Measurements from ENCODE around the gene RASGRF2.

GRCh38 chr5:80988419-80988935 lies 28.3 kb downstream of the RASGRF2 start:
- TF ChIP-seq EP300 (IDR thresholded peaks at IDR 0.05; ENCODE audit: borderline replicate concordance) (no peak), REST (IDR thresholded peaks at IDR 0.05; ENCODE audit: low read depth) (no peak), TCF12 (IDR thresholded peaks at IDR 0.05; ENCODE audit: low read depth) (no peak), TAF1 (IDR thresholded peaks at IDR 0.05; ENCODE audit: low read depth) (no peak), ZBTB7A (IDR thresholded peaks at IDR 0.05; ENCODE audit: low read depth) (no peak), FOXM1 (IDR thresholded peaks at IDR 0.05; ENCODE audit: borderline replicate concordance, low read depth) (no peak), USF1 (IDR thresholded peaks at IDR 0.05) (no peak), CREB1 (IDR thresholded peaks at IDR 0.05; ENCODE audit: low read depth) (no peak), EGR1 (IDR thresholded peaks at IDR 0.05) (no peak)
- TF ChIP-seq, protein P1, sequence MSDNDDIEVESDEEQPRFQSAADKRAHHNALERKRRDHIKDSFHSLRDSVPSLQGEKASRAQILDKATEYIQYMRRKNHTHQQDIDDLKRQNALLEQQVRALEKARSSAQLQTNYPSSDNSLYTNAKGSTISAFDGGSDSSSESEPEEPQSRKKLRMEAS (IDR thresholded peaks at IDR 0.05) = no peak

Measured in Ishikawa (cell line).